GM12801 (cell line): Measurements from ENCODE around the gene SND1.

ENCODE experiments used
- CTCF ChIP-seq: IDR thresholded peaks from one replicate; pipeline ENCODE4 v1.5.1; 2011; ENCODE audit warnings: control low read depth; ENCODE audit not compliant: insufficient read length; ENCODE audit errors: extremely low read depth

SND1 gene

DNA sequence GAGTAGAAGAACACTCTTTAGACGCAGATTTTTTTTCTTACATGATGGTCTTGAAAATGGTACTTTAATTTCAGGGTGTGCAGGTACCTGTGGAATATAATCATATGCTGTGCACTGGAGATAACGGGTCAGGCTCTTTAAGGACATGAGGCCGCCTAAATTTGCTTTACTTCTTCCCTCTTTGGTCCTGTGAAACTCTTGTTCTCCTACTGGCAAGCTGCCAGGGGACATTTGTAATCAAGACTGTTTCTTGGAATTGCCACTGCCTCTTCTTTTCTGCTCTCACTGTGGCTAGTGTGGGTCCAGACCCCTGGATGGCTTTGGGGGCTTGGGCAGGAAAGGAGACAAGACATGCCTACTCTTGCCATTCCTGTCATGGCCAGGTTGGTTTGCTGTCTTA, 146.0 kb downstream of the SND1 start:
- TF ChIP-seq CTCF, result no peak

DNA sequence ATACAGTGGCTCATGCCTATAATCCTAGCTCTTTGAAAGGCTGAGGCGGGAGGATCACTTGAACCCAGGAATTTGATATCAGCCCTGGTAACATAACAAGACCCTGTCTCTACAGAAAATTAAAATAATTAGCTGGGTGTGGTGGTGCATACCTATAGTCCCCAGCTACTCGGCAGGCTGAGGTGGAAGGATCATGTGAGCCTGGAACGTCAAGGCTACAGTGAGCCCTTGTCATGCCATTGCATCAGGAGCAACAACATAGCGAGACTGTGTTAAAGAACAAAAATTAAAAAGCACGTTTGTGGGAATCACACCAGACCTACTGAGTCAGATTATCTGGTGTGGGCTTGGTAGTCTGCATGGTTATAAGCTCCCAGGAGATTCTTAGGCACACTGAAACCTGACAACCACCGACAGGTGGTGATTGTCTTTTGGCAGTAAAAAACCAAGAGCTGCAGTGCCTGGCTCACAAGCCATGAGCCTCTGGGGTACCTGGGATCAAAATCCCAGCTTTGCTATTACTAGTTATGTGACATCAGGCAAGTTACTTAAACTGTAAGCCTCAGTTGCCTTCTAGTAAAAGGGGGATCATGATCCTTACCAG, 146.9 kb downstream of the SND1 start:
- TF ChIP-seq CTCF, result no peak

- TF ChIP-seq CTCF, result no peak
These were observed 147.7 kb downstream of the SND1 start for GRCh38 chr7:127799535-127800305.

GRCh38 chr7:127802845-127803244, 150.9 kb downstream of the SND1 start:
- no peak for TF ChIP-seq CTCF

DNA sequence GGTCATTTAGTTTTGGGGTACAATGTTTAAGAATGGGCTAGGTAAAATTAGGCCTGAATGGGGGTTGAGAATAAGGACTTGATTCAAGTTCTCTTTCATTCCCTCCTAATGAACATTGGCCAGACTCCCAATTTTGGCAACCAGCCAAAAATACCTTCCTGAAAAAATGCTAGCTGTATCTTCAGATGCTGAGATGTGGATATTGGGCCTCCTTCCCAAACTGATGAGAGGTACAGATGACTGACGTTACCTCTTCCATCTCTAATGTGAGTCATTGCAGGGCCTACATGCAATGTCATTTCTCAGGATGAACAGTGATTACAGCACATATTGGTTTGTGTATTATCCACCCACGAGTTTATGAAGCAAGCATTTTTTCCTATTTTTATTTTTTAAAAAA, 151.6 kb downstream of the SND1 start:
- TF ChIP-seq CTCF, result no peak

DNA sequence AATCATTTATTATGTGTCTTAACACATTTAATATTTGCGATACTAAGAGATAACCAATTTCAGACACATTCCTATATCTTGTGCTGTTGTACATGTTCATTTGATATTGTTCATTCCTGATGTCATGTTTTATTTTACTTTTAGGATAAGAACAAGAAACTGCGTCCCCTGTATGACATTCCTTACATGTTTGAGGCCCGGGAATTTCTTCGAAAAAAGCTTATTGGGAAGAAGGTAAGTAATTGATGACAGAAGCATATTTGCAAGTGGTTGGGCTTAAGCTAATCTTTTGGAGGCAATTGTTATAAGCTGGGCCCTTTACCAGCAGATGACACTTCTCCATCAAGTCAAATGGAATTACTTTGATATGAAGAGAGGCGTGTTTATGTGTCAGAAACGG, 155.3 kb downstream of the SND1 start:
- no peak for TF ChIP-seq CTCF

- TF ChIP-seq CTCF, result no peak
These were observed 155.8 kb downstream of the SND1 start for GRCh38 chr7:127807829-127808228.
